ENCODE results near the gene SNX12. TPM values are rescaled to one million over a fixed set of nuclear protein-coding genes. Genes with fewer than 3 reads are reported as not detected.
"Not testable (repeated sequence)": the region's sequence is repeated elsewhere in the genome, so short reads cannot be mapped to it uniquely, and the experiment has no call there.

Gene SNX12
- total RNA-seq, 1 experiment from 2014 or later: 43.7 TPM

DNA sequence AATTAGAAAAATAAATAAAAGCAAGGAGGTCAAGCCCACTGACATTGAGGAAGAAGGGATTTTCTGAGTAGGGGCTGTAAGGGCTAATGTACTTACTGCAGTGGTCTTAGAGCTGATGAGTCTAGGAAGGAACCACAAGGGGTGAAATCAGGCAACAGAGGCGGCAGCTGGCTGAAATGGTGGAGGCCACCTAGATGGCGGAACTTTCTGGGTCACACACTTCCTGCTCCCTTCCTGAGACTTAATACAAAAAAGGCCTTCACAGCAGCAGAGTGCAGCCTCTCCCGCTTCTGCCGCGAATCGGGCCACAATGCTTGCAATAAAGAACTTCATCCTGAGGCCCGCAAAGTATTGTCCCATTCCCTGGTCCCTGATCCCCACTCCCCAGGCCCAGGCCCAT is 15.4 kb downstream of the SNX12 start:
- ATAC-seq: no peak
- H2AFZ ChIP-seq (ENCODE audit: low read depth, low read length, poor library complexity, severe bottlenecking): no peak overlapping the region
- H3K79me2 ChIP-seq (ENCODE audit: insufficient read depth, low read length): no peaks in the 10 kb centered on the region
- no peaks in the 10 kb centered on the region for H3K9me3 ChIP-seq (ENCODE audit: control insufficient read depth in 1 of 2, insufficient read depth in 1 of 2, low read depth in 1 of 2, low read length in 2 of 2)
- H3K4me2 ChIP-seq (ENCODE audit: low read length): no peak overlapping the region
- no peak for TF ChIP-seq SP1 (IDR thresholded peaks at IDR 0.05; ENCODE audit: low read depth)
- no peak for TF ChIP-seq CEBPB (IDR thresholded peaks at IDR 0.05; ENCODE audit: low read depth)
- TF ChIP-seq EZH2 (IDR thresholded peaks at IDR 0.05): no peak
- no peak for TF ChIP-seq ATF3 (IDR thresholded peaks at IDR 0.05)
- no peak for TF ChIP-seq SIN3A (IDR thresholded peaks at IDR 0.05; ENCODE audit: low read depth)
- no peak for TF ChIP-seq POLR2A (IDR thresholded peaks at IDR 0.05; ENCODE audit: borderline replicate concordance, extremely low read depth, insufficient read depth, insufficient read length)
- TF ChIP-seq EGR1 (IDR thresholded peaks at IDR 0.05; ENCODE audit: low read depth): no peak
- TF ChIP-seq TCF7L2 (IDR thresholded peaks at IDR 0.05; ENCODE audit: borderline replicate concordance, extremely low read depth, insufficient read depth, insufficient read length): no peak
- TF ChIP-seq REST (IDR thresholded peaks at IDR 0.05; ENCODE audit: low read depth): no peak
- no peak for TF ChIP-seq FOSL1 (IDR thresholded peaks at IDR 0.05; ENCODE audit: low read depth)
- no peak for TF ChIP-seq SRF (IDR thresholded peaks at IDR 0.05; ENCODE audit: low read depth)
- no peak for TF ChIP-seq POLR2AphosphoS5 (IDR thresholded peaks at IDR 0.05; ENCODE audit: low read depth, low read length)
- no peak for TF ChIP-seq RAD21 (IDR thresholded peaks at IDR 0.05; ENCODE audit: low read depth)
- no peak for TF ChIP-seq EZH2phosphoT487 (IDR thresholded peaks at IDR 0.05; ENCODE audit: borderline replicate concordance)
- TF ChIP-seq, protein P1, sequence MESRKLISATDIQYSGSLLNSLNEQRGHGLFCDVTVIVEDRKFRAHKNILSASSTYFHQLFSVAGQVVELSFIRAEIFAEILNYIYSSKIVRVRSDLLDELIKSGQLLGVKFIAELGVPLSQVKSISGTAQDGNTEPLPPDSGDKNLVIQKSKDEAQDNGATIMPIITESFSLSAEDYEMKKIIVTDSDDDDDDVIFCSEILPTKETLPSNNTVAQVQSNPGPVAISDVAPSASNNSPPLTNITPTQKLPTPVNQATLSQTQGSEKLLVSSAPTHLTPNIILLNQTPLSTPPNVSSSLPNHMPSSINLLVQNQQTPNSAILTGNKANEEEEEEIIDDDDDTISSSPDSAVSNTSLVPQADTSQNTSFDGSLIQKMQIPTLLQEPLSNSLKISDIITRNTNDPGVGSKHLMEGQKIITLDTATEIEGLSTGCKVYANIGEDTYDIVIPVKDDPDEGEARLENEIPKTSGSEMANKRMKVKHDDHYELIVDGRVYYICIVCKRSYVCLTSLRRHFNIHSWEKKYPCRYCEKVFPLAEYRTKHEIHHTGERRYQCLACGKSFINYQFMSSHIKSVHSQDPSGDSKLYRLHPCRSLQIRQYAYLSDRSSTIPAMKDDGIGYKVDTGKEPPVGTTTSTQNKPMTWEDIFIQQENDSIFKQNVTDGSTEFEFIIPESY (IDR thresholded peaks at IDR 0.05; ENCODE audit: extremely low read depth, insufficient replicate concordance, low read length): no peak
- TF ChIP-seq, protein P2, sequence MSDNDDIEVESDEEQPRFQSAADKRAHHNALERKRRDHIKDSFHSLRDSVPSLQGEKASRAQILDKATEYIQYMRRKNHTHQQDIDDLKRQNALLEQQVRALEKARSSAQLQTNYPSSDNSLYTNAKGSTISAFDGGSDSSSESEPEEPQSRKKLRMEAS (IDR thresholded peaks at IDR 0.05): no peak
- no peak for TF ChIP-seq ZNF274 (IDR thresholded peaks at IDR 0.05; ENCODE audit: low read depth, low read length)
- TF ChIP-seq ELF1 (IDR thresholded peaks at IDR 0.05; ENCODE audit: borderline replicate concordance, low read depth): no peak
- intact Hi-C loops (cut with micrococcal nuclease): no loop called here
- no peaks in the 10 kb centered on the region; a peak in 1 of 4 replicates for H3K36me3 ChIP-seq (ENCODE audit: control insufficient read depth in 1 of 2, insufficient read depth in 2 of 2, low read length in 2 of 2)
- no peaks in the 10 kb centered on the region for H3K27me3 ChIP-seq (ENCODE audit: insufficient read depth, low read length)
- H3K4me1 ChIP-seq (ENCODE audit: control insufficient read depth in 1 of 2, insufficient read depth in 2 of 2, low read length in 2 of 2): no peaks in the 10 kb centered on the region
- no peaks in the 10 kb centered on the region for H3K9me2 ChIP-seq (ENCODE audit: insufficient read depth)
- no peak for DNase-seq (ENCODE audit: low read depth, low spot score)
- no peaks in the 10 kb centered on the region; the same call in 1 of the 2 replicates for H4K20me1 ChIP-seq (ENCODE audit: insufficient read depth)
- ChIA-PET RAD21 (ENCODE audit: low non-redundant PET in 1 of 2, low total read pairs in 2 of 2, uncharacterized antibody in 2 of 2, unreplicated experiment in 2 of 2) (no interaction called here), POLR2A (no interaction called here), CTCF (no interaction called here)
- no peak overlapping the region for H3K9ac ChIP-seq (ENCODE audit: low read length)
- H3K4me3 ChIP-seq (replicated peaks in 1 of 2; ENCODE audit: low read depth in 1 of 2, low read length in 2 of 2): no peak overlapping the region
- BruUV-seq (replicated peaks): no TSS peak
- no peak overlapping the region for H3K27ac ChIP-seq (ENCODE audit: low read depth, low read length)

- H3K79me2 ChIP-seq (ENCODE audit: insufficient read depth, low read length); H3K4me3 ChIP-seq (replicated peaks in 1 of 2; ENCODE audit: low read depth in 1 of 2, low read length in 2 of 2); H3K9me3 ChIP-seq (ENCODE audit: control insufficient read depth in 1 of 2, insufficient read depth in 1 of 2, low read depth in 1 of 2, low read length in 2 of 2); intact Hi-C loops (cut with micrococcal nuclease); H3K4me1 ChIP-seq (ENCODE audit: control insufficient read depth in 1 of 2, insufficient read depth in 2 of 2, low read length in 2 of 2); RAD21 ChIA-PET (ENCODE audit: low non-redundant PET in 1 of 2, low total read pairs in 2 of 2, uncharacterized antibody in 2 of 2, unreplicated experiment in 2 of 2); H3K9me2 ChIP-seq (ENCODE audit: insufficient read depth); DNase-seq (ENCODE audit: low read depth, low spot score); H3K4me2 ChIP-seq (ENCODE audit: low read length); CTCF ChIA-PET; H2AFZ ChIP-seq (ENCODE audit: low read depth, low read length, poor library complexity, severe bottlenecking); ATAC-seq; H3K9ac ChIP-seq (ENCODE audit: low read length); BruUV-seq (replicated peaks); H4K20me1 ChIP-seq (ENCODE audit: insufficient read depth); POLR2A ChIA-PET; H3K36me3 ChIP-seq (ENCODE audit: control insufficient read depth in 1 of 2, insufficient read depth in 2 of 2, low read length in 2 of 2); H3K27ac ChIP-seq (ENCODE audit: low read depth, low read length); H3K27me3 ChIP-seq (ENCODE audit: insufficient read depth, low read length): not testable (repeated sequence)
Measured at GRCh38 chrX:71047891-71048290, 20.2 kb downstream of the SNX12 start.

All from HCT116 (cell line).